Transverse colon (tissue), 4 donors: ENCODE results near the gene DDAH1. TPM values are rescaled to one million over a fixed set of nuclear protein-coding genes. Genes with fewer than 3 reads are reported as not detected.
"Not testable (repeated sequence)": the region's sequence is repeated elsewhere in the genome, so short reads cannot be mapped to it uniquely, and the experiment has no call there.

Experiments
- DNase-seq: peaks from one replicate; pipeline ENCODE4 v3.0.0-alpha.2; 2019
- H3K27ac ChIP-seq, 4 donors: fragments of 200-600 bp; sonication (generic); 2 replicates each; pipeline ENCODE4 v1.5.1; 2016 to 2018; ENCODE audit warnings: inconsistent platforms in 4 of 4
- H3K27me3 ChIP-seq: fragments of 200-600 bp; sonication (generic); 2 replicates; pipeline ENCODE4 v1.5.1; 2017; ENCODE audit warnings: inconsistent platforms
- H3K36me3 ChIP-seq, 4 donors: fragments of 200-600 bp; sonication (generic); 2 replicates each; pipeline ENCODE4 v1.5.1; 2017 to 2019; ENCODE audit warnings: inconsistent platforms in 4 of 4
- H3K4me1 ChIP-seq, 4 donors: fragments of 200-600 bp; sonication (generic); 2 replicates each; pipeline ENCODE4 v1.5.1; 2017 to 2020; ENCODE audit warnings: inconsistent platforms in 4 of 4
- H3K4me3 ChIP-seq, 4 donors: fragments of 200-600 bp; sonication (generic); 1 replicate in 1 of 4; 2 replicates in 3 of 4; pipeline versions ENCODE4 v1.5.1 to v1.6.1; 2017 to 2019; ENCODE audit warnings: inconsistent platforms in 4 of 4
- H3K9me3 ChIP-seq, 2 donors: fragments of 200-600 bp; sonication (generic); 2 replicates each; pipeline ENCODE4 v1.5.1; 2017 to 2019; ENCODE audit warnings: inconsistent platforms in 2 of 2
- EP300 ChIP-seq: sonication (generic); formaldehyde crosslinking; IDR thresholded peaks from one replicate; pipeline ENCODE4 v1.6.1; 2017; ENCODE audit warnings: antibody characterized with exemption, low read depth
- POLR2A ChIP-seq: fragments of 450-650 bp; IDR thresholded peaks from one replicate; pipeline ENCODE4 v1.6.1; 2016; ENCODE audit warnings: antibody characterized with exemption, mild to moderate bottlenecking, moderate library complexity
- POLR2AphosphoS5 ChIP-seq, 3 donors: sonication (generic); formaldehyde crosslinking; IDR thresholded peaks; one replicate each; pipeline ENCODE4 v1.6.1; 2016; ENCODE audit warnings: antibody characterized with exemption in 3 of 3
- WGBS, 2 donors: methylation state at CpG; one replicate each; pipeline ENCODE4 v1.1.5; 2018; ENCODE audit warnings: low coverage in 1 of 2; 5-methylcytosine and 5-hydroxymethylcytosine counted together
- in situ Hi-C, 4 donors: fragments of 200-750 bp; cut with MboI; loops; one replicate each; pipeline versions ENCODE4 v1.15.0 to v1.15.1; 2017; ENCODE audit warnings: low sequenced_read_pairs in 3 of 4, low pct_ligation_motif_present in 1 of 4, low pct_unique_long_range_greater_than_20kb in 1 of 4
- intact Hi-C: fragments of 100-400 bp; cut with DNase I; formaldehyde crosslinking; loops from one replicate; pipeline ENCODE4 v1.15.1; 2023; ENCODE audit warnings: low total_unique reads
- total RNA-seq, 4 donors: library from RNA; depleted of rRNA; stranded (reverse); fragments of >200 nt; gene quantifications; one replicate each; pipeline ENCODE4 v1.1.0, GENCODE V29; 2016
- TF ChIP-seq, protein P1 (sequence below), 5 experiments: fragments of 200-600 bp in 3 of 5; fragments of 450-650 bp in 2 of 5; sonication (generic) in 3 of 5; IDR thresholded peaks; 1 replicate in 2 of 5; 2 replicates in 3 of 5; pipeline ENCODE4 v1.5.1; 2016 to 2017; ENCODE audit warnings: antibody characterized with exemption in 5 of 5, inconsistent platforms in 3 of 5, mild to moderate bottlenecking in 2 of 5, moderate library complexity in 1 of 5

Gene DDAH1
- total RNA-seq, 4 donors from 2014 or later = 22.4 to 69.4 (median 48.3) TPM

DNA sequence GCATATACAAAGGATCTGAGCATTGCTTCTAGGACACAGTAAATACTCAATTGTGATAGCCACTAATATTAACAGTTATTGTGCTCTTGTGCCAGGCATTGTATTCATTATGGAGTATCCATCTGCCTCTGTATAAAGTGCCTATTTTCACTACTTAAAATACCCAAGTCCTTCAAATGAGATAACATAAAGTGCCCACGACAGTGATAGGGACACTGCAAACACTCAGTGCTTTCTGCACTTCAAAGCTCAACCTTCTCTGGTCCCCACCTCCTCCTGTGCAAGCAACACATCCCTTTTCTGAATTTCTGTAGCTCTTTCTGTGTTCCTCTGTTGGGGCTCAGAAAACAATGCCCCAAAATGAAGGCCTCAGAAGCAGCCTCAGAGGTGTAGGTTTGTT is 6.6 kb upstream of the DDAH1 start:
- H3K36me3 ChIP-seq = no peaks in the 10 kb centered on the region
- in situ Hi-C loops = no loop called here
- H3K9me3 ChIP-seq = no peaks in the 10 kb centered on the region
- H3K4me1 ChIP-seq = no peaks in the 10 kb centered on the region
- TF ChIP-seq, protein P1, sequence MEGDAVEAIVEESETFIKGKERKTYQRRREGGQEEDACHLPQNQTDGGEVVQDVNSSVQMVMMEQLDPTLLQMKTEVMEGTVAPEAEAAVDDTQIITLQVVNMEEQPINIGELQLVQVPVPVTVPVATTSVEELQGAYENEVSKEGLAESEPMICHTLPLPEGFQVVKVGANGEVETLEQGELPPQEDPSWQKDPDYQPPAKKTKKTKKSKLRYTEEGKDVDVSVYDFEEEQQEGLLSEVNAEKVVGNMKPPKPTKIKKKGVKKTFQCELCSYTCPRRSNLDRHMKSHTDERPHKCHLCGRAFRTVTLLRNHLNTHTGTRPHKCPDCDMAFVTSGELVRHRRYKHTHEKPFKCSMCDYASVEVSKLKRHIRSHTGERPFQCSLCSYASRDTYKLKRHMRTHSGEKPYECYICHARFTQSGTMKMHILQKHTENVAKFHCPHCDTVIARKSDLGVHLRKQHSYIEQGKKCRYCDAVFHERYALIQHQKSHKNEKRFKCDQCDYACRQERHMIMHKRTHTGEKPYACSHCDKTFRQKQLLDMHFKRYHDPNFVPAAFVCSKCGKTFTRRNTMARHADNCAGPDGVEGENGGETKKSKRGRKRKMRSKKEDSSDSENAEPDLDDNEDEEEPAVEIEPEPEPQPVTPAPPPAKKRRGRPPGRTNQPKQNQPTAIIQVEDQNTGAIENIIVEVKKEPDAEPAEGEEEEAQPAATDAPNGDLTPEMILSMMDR (IDR thresholded peaks at IDR 0.05) = no peak
- TF ChIP-seq POLR2A (no peak), EP300 (no peak), POLR2AphosphoS5 (IDR thresholded peaks at IDR 0.05) (no peak)
- no peak for DNase-seq
- WGBS, 2 donors = 62% methylated on average over 1 of the region's 1 CpG; no CpG with 5 or more reads in 1 of the 2 donors
- H3K27ac ChIP-seq = no peak overlapping the region
- H3K27me3 ChIP-seq = no peaks in the 10 kb centered on the region
- H3K4me3 ChIP-seq = no peak overlapping the region
- intact Hi-C loops = no loop called here

DNA sequence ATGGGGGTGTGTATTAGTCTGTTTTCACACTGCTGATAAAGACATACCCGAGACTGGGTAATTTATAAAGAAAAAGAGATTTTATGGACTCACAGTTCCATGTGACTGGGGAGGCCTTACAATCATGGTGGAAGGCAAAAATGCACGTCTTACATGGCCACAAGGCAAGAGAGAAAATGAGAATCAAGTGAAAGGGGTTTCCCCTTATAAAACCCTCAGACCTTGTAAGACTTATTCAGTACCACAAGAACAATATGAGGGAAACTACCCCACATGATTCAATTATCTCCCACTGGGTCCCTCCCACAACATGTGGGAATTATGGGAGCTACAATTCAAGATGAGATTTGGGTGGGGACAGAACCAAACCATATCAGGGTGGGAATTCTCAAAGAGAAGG is 5.2 kb upstream of the DDAH1 start:
- H3K27ac ChIP-seq, DNase-seq, in situ Hi-C loops, H3K27me3 ChIP-seq, H3K4me1 ChIP-seq, H3K9me3 ChIP-seq, intact Hi-C loops, H3K4me3 ChIP-seq, H3K36me3 ChIP-seq: not testable (repeated sequence)
- WGBS, 2 donors = 85 to 92% methylated on average over 2 of the region's 2 CpGs

DNA sequence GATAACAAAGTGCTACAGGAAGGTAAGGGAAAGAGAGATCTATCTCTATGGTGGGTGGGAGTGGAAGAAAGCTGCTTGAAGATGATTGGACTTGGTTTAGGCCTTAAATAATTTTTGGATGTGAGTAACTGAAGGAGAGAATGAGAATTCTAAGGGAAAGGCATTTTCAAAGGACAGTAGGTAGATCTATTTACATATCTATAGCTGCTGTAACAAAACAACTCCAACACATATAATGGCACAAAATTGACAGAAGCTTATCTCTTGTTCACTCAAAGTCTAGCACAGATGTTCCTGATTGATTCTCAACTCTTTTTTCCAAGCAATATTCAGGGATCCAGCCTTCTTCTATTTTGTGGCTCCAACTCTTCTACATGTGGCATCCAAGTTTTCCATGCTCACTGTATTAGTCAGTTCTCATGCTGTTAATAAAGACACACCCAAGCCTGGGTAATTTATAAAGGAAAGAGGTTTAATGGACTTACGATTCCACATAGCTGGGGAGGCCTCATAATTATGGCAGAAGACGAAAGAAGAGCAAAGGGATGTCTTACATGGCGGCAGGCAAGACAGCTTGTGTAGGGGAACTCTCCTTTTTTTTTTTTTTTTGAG is 3.1 kb upstream of the DDAH1 start:
- intact Hi-C loops (no loop called here), in situ Hi-C loops (no loop called here)
- no peak for DNase-seq

DNA sequence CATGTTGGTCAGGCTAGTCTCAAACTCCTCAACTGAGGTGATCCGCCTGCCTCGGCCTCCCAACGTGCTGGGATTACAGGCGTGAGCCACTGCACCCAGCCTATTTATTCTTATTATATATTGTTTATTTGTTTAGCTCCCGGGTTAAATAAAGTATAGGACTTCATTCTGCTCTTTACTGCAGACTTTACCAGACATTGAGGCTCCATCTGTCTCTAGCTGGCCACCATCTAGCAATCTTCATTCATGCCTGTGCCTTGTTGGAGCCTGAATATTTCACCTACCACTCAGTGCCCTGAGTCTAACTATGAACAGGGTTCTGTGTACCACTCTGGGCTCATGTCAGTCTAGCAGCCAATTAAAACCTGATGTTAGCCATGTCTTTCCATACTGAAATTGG is 2.1 kb upstream of the DDAH1 start:
- intact Hi-C loops = no loop called here
- WGBS, 2 donors = 88 to 97% methylated on average over 5 of the region's 5 CpGs
- Histone ChIP-seq H3K4me1 (peaks cover 1 to 26% (median 12%) of the 10 kb centered on the region in 4 donors), H3K36me3 (no peaks in the 10 kb centered on the region), H3K27me3 (no peaks in the 10 kb centered on the region), H3K4me3 (no peak overlapping the region), H3K27ac (no peak overlapping the region), H3K9me3 (no peaks in the 10 kb centered on the region)
- in situ Hi-C loops = no loop called here
- TF ChIP-seq EP300 (no peak), POLR2A (no peak), POLR2AphosphoS5 (IDR thresholded peaks at IDR 0.05) (no peak)
- TF ChIP-seq, protein P1 (IDR thresholded peaks at IDR 0.05) = no peak
- DNase-seq = no peak

More for the DNA sequence above, 3.1 kb upstream of the DDAH1 start:
- Histone ChIP-seq H3K4me3 (no peak overlapping the region), H3K27ac (no peak overlapping the region), H3K9me3 (no peaks in the 10 kb centered on the region), H3K27me3 (no peaks in the 10 kb centered on the region), H3K36me3 (no peaks in the 10 kb centered on the region), H3K4me1 (peaks cover 0 to 20% (median 9%) of the 10 kb centered on the region in 4 donors)
- WGBS, 2 donors = 77 to 90% methylated on average over 3 of the region's 3 CpGs
- TF ChIP-seq EP300 (no peak), POLR2AphosphoS5 (IDR thresholded peaks at IDR 0.05) (no peak), POLR2A (no peak)
- TF ChIP-seq, protein P1 (IDR thresholded peaks at IDR 0.05) = no peak

DNA sequence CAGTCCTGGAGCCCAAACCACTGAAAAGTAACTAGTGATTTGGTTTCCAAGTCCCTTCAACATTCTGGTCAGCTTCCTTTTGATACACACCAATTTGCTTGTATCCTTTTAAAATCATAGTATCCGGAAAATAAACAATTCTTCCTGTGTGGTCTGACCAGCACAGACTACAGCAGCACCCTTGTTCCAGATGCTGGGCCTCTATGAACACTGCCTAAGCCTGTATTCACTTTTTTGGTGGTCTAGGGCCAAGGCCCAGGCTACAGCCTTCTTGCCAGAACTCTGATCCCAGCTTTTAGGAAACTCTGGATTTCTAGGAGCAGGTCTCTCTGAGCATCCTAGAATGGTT is 801 bp upstream of the DDAH1 start:
- Histone ChIP-seq H3K36me3 (no peaks in the 10 kb centered on the region), H3K4me1 (peaks cover 5 to 39% (median 24%) of the 10 kb centered on the region in 4 donors), H3K4me3 (peak overlapping the region in 1 of 4 donors; percentile 65), H3K27ac (peak overlapping the region; percentile 82 to 94 (median 90)), H3K9me3 (no peaks in the 10 kb centered on the region), H3K27me3 (no peaks in the 10 kb centered on the region)
- TF ChIP-seq EP300 (no peak), POLR2AphosphoS5 (IDR thresholded peaks at IDR 0.05) (no peak), POLR2A (no peak)
- TF ChIP-seq, protein P1 (IDR thresholded peaks at IDR 0.05) = no peak
- 45% methylated on average over 1 of the region's 1 CpG; no CpG with 5 or more reads in 1 of the 2 donors for WGBS, 2 donors
- intact Hi-C loops = no loop called here
- DNase-seq = no peak
- in situ Hi-C loops = no loop called here
